HG03521 (cell line): ENCODE measurements around the gene GPR25.
"Not testable (repeated sequence)": the region's sequence is repeated elsewhere in the genome, so short reads cannot be mapped to it uniquely, and the experiment has no call there.

ENCODE experiments used
- ATAC-seq: cut with Tn5 transposase; IDR thresholded peaks from one replicate; pipeline ENCODE4 v1.9.1; 2021; ENCODE audit warnings: mild to moderate bottlenecking, moderate library complexity; ENCODE audit not compliant: unreplicated experiment

The GPR25 gene

DNA sequence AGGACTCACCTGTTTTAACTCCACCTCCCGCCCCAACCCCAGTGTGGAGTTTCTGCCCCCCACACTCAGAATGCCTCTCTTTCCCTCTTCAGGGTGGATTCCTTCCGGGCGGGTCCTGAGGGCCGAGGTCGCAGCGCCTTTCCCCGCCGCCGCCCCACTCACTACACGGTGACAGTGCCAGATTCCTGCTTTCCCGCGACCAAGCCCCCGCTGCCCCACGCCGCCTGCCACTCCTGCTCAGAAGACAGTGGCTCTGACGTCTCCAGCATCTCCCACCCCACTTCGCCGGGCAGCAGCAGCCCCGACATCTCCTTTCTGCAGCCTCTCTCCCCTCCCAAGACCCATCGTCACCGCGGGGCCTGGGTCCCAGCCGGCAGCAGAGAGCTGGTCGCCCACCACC, 38.6 kb downstream of the GPR25 start:
- ATAC-seq, result no peak

DNA sequence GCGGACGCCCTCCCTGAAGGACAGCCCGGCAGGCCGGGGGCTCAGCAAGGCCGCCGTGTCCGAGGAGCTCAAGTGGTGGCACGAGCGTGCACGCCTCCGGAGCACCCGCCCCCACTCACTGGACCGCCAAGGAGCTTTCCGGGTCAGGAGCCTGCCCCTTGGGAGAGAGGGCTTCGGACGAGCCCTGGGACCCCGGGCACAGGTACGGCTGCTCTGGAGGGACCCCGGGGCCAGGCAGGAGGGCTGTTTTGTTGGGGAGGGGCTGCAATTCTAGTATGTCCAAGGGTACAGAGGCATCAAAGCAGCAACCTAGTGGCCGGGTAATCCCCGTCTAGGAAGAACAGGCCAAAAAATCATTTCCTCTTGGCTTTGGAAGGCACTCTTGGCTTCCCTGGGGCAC, 39.2 kb downstream of the GPR25 start:
- ATAC-seq, result not testable (repeated sequence)

DNA sequence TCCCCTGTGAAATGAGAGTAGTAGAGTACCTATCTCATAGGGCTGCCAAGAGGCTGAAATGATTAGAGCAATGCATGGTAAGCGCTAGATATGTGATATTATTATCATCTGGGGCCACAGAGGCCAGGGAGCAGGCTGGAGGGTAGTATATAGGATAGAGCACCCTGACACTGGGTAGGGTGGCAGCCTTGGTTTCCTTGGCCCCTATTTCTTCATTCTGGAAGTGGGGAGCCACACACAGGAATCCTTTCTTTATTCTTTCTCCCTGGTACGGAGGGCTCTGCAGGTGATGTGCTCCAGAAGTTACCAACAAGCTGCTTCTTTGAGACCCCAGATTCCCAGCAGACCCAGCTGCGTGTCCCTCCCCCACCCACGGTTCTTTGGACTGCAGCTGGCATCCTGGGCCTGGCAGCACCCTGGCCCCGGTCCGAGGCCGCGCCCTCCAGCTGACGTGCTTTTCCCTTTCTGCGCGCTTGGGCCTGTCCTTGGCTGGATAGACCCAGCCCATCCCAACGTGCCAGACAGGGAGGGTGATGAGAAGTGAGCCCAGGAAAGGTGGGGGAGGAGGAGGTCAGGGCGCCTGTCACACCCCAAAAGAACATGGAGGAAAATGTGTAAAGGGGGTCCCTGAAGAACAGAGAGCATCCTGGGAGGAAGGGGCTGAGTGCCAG, 40.1 kb downstream of the GPR25 start:
- ATAC-seq, result no peak

DNA sequence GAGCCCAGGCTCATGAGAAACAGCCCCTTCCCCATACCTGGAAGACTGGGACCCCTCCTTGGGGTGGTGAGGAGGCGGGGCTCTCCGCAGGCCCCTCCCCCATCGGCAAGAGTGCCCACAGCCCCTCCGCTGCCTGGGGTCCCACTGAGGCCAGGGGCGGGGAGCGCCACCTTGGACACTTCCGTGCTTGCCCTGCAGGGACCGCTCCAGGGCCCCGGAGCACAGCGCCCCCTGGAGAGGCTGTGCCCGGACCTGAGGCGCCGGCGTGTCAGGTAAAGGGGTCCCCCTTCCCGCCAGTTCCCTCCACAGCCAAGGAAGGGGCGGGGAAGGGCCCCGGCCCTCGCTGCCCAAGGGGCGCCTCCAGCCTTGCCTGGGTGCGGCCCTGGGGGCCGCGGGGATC, 43.4 kb downstream of the GPR25 start:
- no peak for ATAC-seq

DNA sequence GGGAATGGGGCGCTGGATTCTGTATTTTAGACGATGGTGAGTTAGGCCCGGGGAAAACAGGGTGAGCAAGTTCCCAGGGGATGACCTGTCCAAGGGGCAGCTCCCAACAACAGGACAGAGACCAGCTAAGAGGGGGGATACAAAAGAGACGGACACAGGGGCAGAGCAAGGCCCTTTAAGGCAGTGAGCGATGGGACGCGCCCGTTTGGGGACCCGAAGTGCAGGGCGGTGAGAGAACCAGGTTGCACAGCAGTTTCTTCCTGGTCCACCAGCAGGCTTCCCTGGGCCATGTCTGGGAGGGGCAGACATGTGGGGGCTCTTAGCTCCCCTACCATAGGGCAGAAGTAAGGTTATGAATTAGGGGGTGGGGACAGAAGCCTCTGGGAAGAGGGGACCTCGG, 43.9 kb downstream of the GPR25 start:
- ATAC-seq, result no peak

DNA sequence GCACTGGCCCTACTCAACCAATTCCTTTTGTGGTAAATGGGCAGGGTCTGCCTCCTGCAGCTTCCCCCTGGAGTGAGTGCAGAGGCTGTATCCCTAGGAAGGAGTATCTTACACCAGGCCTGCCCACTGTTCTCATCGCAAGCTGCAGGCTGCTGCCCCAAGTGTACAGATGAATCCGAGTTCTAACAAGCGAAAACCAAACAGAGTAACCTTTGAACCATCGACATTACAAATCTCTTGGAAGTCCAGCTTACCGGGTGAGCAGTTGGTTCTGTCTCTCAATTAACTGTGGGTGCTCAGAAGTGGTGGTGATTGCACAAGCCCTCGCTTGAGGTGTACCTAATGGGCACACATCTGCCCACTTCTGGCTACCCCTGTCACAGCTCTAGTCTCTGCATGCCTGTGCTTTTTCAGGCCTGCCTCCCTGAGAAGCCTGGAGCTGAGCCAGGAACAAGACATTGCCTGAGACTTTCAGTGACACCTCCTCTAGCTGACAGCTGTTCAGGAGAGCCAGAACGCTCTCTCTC, 44.6 kb downstream of the GPR25 start:
- no peak for ATAC-seq

DNA sequence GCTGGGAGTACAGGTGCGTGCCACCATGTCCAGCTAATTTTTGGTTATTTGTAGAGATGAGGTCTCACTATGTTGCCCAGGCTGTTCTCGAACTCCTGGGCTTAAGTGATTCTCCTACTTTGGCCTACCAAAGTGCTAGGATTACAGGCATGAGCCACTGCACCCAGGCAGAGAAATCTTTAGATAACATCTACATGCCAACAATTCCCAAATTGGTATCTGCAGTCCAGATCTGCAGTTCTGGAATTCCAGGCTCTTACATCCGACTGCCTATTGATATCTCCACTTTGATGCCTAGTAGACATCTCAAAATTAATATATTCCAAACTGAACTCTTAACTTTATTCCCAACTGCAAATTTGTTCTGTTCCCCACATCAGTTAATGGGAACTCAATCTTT, 45.2 kb downstream of the GPR25 start:
- ATAC-seq, result no peak

DNA sequence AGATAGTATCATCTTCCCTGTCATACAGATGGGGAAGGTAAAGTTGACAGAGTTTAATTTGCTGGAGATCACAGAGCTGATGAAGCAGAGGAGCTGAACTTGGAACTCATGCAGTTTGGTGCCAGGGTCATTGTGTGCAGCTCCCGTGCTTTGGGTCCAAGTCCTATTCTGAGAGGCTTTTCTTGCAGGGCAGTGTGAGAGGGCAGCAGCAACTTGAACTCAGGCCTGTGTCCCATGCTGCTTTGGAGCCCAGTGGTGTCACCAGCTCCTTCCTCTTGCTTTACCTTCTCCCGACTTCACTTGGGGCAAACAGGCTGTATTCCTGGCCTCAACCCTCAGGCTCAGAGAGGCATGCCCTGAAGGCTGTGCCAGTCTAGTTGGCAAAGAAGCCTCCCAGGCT, 46.6 kb downstream of the GPR25 start:
- ATAC-seq, result no peak

DNA sequence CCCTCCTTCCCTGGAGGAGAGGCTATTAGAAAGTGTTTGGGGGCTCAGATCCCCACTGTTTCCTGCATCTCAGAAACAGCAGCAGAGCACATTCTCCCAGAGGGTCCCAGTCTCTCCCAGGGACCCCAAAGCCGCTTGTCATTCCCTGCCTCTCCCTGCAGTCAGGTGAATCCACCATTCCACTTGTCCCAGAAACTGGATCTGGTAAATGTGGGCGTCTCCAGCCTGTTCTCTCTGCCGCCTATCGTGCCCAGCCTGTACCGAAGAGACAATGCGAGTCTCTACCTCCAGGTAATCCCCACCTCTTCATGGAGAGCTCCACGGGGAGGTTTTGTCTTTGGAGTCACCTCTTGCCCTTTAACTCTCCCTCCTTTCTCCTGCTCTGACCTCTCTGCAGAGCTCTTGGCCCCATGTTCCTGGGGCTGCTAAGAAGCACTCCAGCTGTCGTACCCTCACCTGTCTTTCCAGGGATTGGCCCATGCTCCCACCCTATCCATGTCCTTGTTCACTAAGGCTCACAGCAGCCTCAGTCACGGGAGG, 48.9 kb downstream of the GPR25 start:
- ATAC-seq, result no peak

DNA sequence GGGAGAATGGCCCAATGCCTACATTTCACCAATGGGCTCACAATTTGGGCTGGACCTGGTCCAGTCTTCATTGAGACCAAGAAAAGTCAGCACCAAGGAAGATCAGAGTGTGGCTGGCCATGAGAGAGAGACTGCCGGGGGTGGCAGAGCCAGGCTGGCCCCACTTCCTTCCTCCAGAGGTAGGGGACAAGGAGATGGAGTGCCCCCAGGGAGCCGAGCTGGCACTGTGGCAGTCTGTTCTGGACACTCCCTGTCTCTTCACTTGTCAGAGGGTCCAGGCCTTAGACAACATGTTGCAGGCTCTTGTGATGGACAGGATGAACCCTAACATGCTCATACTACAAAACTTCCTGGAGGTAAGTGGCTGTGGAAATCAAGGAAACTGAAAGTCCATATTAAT, 49.6 kb downstream of the GPR25 start:
- no peak for ATAC-seq

DNA sequence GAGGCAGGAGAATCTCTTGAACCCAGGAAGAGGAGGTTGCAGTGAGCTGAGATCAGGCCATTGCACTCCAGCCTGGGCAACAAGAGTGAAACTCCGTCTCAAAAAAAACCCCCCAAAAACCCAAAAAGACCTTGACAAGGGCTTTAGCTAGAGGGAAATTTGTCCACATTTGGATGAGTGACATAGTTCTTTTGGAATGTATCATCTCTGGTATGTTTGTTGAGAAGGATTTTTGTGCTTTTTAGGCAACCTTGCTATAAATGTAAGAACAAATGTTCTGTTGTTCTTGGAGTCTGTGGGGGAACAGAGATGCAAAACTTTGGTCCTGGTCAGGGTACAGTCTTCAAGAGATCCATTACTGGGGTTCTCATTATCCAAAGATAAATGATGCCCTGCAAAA, 50.8 kb downstream of the GPR25 start:
- no peak for ATAC-seq
